ENCODE data around the gene SALL3. TPM values are rescaled to one million over a fixed set of nuclear protein-coding genes. Genes with fewer than 3 reads are reported as not detected.

Gene SALL3
- total RNA-seq, 4 donors from 2014 or later = 0.16 TPM; not detected in 3

- TF ChIP-seq EP300 (IDR thresholded peaks at IDR 0.05; ENCODE audit: low read depth) (no peak), POLR2A (IDR thresholded peaks at IDR 0.05) (no peak)
- Histone ChIP-seq H3K27me3 (peaks cover 21% of the 10 kb centered on the region), H3K27ac (no peak overlapping the region), H3K4me3 (no peak overlapping the region), H3K9me3 (no peaks in the 10 kb centered on the region), H3K4me1 (no peaks in the 10 kb centered on the region), H3K36me3 (no peaks in the 10 kb centered on the region)
- 80 to 81% methylated on average over 5 to 6 of the region's 6 CpGs for WGBS, 2 donors (ENCODE audit: low coverage in 1 of 2)
- DNase-seq = no peak
- intact Hi-C loops (cut with DNase I; ENCODE audit: low total_unique reads) = no loop called here
- in situ Hi-C loops (cut with MboI; ENCODE audit: low pct_ligation_motif_present in 1 of 4, low pct_unique_long_range_greater_than_20kb in 1 of 4, low sequenced_read_pairs in 3 of 4) = no loop called here
These were observed 11.9 kb upstream of the SALL3 start for GRCh38 chr18:78967692-78968091.

DNA sequence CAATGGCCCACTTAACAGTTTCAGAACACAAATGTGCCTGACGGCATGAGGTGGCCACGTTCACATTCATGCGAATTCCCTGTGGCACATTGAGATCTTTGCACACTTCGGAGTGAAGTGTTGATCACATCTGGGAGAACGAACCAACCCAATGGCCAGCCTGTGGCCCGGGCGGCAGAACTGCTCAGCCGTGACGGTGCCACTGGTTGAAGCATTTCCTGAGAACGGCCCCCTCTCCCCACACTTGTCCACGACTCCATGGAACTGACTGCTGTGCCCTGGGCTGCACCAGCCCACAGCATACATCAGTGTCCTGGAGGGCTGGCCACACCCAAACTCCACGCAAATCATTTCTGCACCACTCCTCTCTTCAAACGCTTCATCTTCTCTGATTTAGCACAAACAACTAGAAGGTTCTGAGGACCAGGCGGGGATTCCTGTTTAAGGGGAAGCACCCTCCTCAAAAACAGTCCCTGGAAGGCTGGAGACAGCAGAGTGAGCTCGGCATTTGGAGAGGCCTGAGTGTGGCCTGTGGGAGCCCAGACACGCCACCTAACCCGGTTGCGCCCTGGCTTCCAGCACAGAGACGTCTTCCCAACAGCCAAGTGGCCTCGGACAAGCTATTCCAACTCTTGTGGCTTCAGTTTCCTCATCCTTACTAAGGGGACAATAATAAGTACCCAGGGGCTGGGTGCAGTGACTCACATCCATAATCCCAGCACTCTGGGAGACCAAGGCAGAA, 9.9 kb upstream of the SALL3 start:
- in situ Hi-C loops (cut with MboI; ENCODE audit: low pct_ligation_motif_present in 1 of 4, low pct_unique_long_range_greater_than_20kb in 1 of 4, low sequenced_read_pairs in 3 of 4) = no loop called here
- H3K27me3 ChIP-seq = peaks cover 41% of the 10 kb centered on the region
- WGBS, 2 donors (ENCODE audit: low coverage in 1 of 2) = 85% methylated on average over 20 of the region's 20 CpGs; no CpG with 5 or more reads in 1 of the 2 donors

GRCh38 chr18:78970774-78971333, 8.8 kb upstream of the SALL3 start:
- H3K27me3 ChIP-seq = peaks cover 53% of the 10 kb centered on the region
- in situ Hi-C loops (cut with MboI; ENCODE audit: low pct_ligation_motif_present in 1 of 4, low pct_unique_long_range_greater_than_20kb in 1 of 4, low sequenced_read_pairs in 3 of 4) = no loop called here
- WGBS, 2 donors (ENCODE audit: low coverage in 1 of 2) = 41 to 86% methylated on average over 2 to 12 of the region's 12 CpGs

More for the DNA sequence above, 9.9 kb upstream of the SALL3 start:
- intact Hi-C loops (cut with DNase I; ENCODE audit: low total_unique reads) = no loop called here
- H3K36me3 ChIP-seq = no peaks in the 10 kb centered on the region
- DNase-seq = no peak
- H3K9me3 ChIP-seq = no peaks in the 10 kb centered on the region
- H3K4me3 ChIP-seq = no peak overlapping the region
- no peak overlapping the region for H3K27ac ChIP-seq
- H3K4me1 ChIP-seq = peaks cover 0 to 13% (median 6%) of the 10 kb centered on the region in 4 donors
- TF ChIP-seq EP300 (IDR thresholded peaks at IDR 0.05; ENCODE audit: low read depth) (no peak), POLR2A (IDR thresholded peaks at IDR 0.05) (no peak), CTCF (IDR thresholded peaks at IDR 0.05) (no peak), POLR2AphosphoS5 (IDR thresholded peaks at IDR 0.05) (no peak)

GRCh38 chr18:78971511-78972245, 7.9 kb upstream of the SALL3 start:
- Histone ChIP-seq H3K9me3 (no peaks in the 10 kb centered on the region), H3K4me3 (no peak overlapping the region), H3K27ac (no peak overlapping the region), H3K36me3 (no peaks in the 10 kb centered on the region), H3K27me3 (peaks cover 61% of the 10 kb centered on the region), H3K4me1 (peaks cover 0 to 13% (median 6%) of the 10 kb centered on the region in 4 donors)
- TF ChIP-seq POLR2AphosphoS5 (IDR thresholded peaks at IDR 0.05) (no peak), EP300 (IDR thresholded peaks at IDR 0.05; ENCODE audit: low read depth) (no peak), CTCF (IDR thresholded peaks at IDR 0.05) (no peak), POLR2A (IDR thresholded peaks at IDR 0.05) (no peak)
- in situ Hi-C loops (cut with MboI; ENCODE audit: low pct_ligation_motif_present in 1 of 4, low pct_unique_long_range_greater_than_20kb in 1 of 4, low sequenced_read_pairs in 3 of 4) (no loop called here), intact Hi-C loops (cut with DNase I; ENCODE audit: low total_unique reads) (no loop called here)
- DNase-seq = no peak
- 48 to 72% methylated on average over 3 to 15 of the region's 15 CpGs for WGBS, 2 donors (ENCODE audit: low coverage in 1 of 2)

More at GRCh38 chr18:78970774-78971333, 8.8 kb upstream of the SALL3 start:
- DNase-seq = no peak
- TF ChIP-seq EP300 (IDR thresholded peaks at IDR 0.05; ENCODE audit: low read depth) (no peak), POLR2AphosphoS5 (IDR thresholded peaks at IDR 0.05) (no peak), POLR2A (IDR thresholded peaks at IDR 0.05) (no peak), CTCF (IDR thresholded peaks at IDR 0.05) (no peak)
- intact Hi-C loops (cut with DNase I; ENCODE audit: low total_unique reads) = no loop called here
- Histone ChIP-seq H3K4me3 (no peak overlapping the region), H3K4me1 (peaks cover 0 to 13% (median 6%) of the 10 kb centered on the region in 4 donors), H3K27ac (no peak overlapping the region), H3K36me3 (no peaks in the 10 kb centered on the region), H3K9me3 (no peaks in the 10 kb centered on the region)
